Jurkat, Clone E6-1 (cell line): Measurements from ENCODE around the gene OMA1.

Experiments used
- DNase-seq: peaks from one replicate; pipeline ENCODE4 v3.0.0-alpha.2; 2011; ENCODE audit warnings: low read depth, low spot score
- H3K4me3 ChIP-seq: 2 replicates; pipeline ENCODE4 v1.5.1; 2011; ENCODE audit warnings: mild to moderate bottlenecking, low read length, control low read depth, moderate library complexity

OMA1 gene

GRCh38 chr1:58469476-58469875, 77.0 kb downstream of the OMA1 start:
- no peak for DNase-seq
- H3K4me3 ChIP-seq = no peak overlapping the region

GRCh38 chr1:58469016-58469415, 77.5 kb downstream of the OMA1 start:
- no peak for DNase-seq
- H3K4me3 ChIP-seq = no peak overlapping the region

GRCh38 chr1:58468612-58469011, 77.9 kb downstream of the OMA1 start:
- no peak for DNase-seq
- no peak overlapping the region for H3K4me3 ChIP-seq

GRCh38 chr1:58466630-58467241, 79.8 kb downstream of the OMA1 start:
- no peak overlapping the region for H3K4me3 ChIP-seq
- no peak for DNase-seq

GRCh38 chr1:58465825-58466629, 80.5 kb downstream of the OMA1 start:
- H3K4me3 ChIP-seq = no peak overlapping the region
- DNase-seq = no peak

GRCh38 chr1:58465176-58465575, 81.3 kb downstream of the OMA1 start:
- no peak overlapping the region for H3K4me3 ChIP-seq
- DNase-seq = no peak

GRCh38 chr1:58460469-58460868, 86.1 kb downstream of the OMA1 start:
- peak; percentile 22 for DNase-seq
- no peak overlapping the region for H3K4me3 ChIP-seq

- no peak overlapping the region for H3K4me3 ChIP-seq
- no peak for DNase-seq
These were observed 86.6 kb downstream of the OMA1 start for GRCh38 chr1:58459911-58460310.

- H3K4me3 ChIP-seq = no peak overlapping the region
- no peak for DNase-seq
These were observed 89.4 kb downstream of the OMA1 start for GRCh38 chr1:58457023-58457635.

GRCh38 chr1:58456470-58456869, 90.1 kb downstream of the OMA1 start:
- no peak overlapping the region for H3K4me3 ChIP-seq
- DNase-seq = no peak

- no peak for DNase-seq
- no peak overlapping the region for H3K4me3 ChIP-seq
These were observed 91.7 kb downstream of the OMA1 start for GRCh38 chr1:58454807-58455206.

GRCh38 chr1:58454385-58454784, 92.1 kb downstream of the OMA1 start:
- no peak for DNase-seq
- no peak overlapping the region for H3K4me3 ChIP-seq

GRCh38 chr1:58451560-58452191, 94.8 kb downstream of the OMA1 start:
- no peak for DNase-seq
- H3K4me3 ChIP-seq = no peak overlapping the region

- no peak overlapping the region for H3K4me3 ChIP-seq
- no peak for DNase-seq
These were observed 98.6 kb downstream of the OMA1 start for GRCh38 chr1:58447886-58448285.

GRCh38 chr1:58447042-58447441, 99.5 kb downstream of the OMA1 start:
- no peak overlapping the region for H3K4me3 ChIP-seq
- DNase-seq = no peak

GRCh38 chr1:58446368-58446767, 100.2 kb downstream of the OMA1 start:
- no peak overlapping the region for H3K4me3 ChIP-seq
- no peak for DNase-seq

GRCh38 chr1:58443986-58444868, 102.3 kb downstream of the OMA1 start:
- H3K4me3 ChIP-seq = no peak overlapping the region
- no peak for DNase-seq

- no peak overlapping the region for H3K4me3 ChIP-seq
- DNase-seq = no peak
These were observed 104.4 kb downstream of the OMA1 start for GRCh38 chr1:58442114-58442513.

GRCh38 chr1:58441699-58442098, 104.8 kb downstream of the OMA1 start:
- DNase-seq = no peak
- H3K4me3 ChIP-seq = no peak overlapping the region
